Fibroblast of skin of abdomen (primary cell): ENCODE measurements around the gene USB1.

ENCODE experiments used
- DNase-seq: peaks from one replicate; pipeline ENCODE4 v3.0.0-alpha.2; 2013

Gene USB1

GRCh38 chr16:58035356-58036170 lies 34.4 kb downstream of the USB1 start:
- DNase-seq = no peak

- DNase-seq = no peak
These were observed 35.7 kb downstream of the USB1 start for GRCh38 chr16:58036943-58037342.

GRCh38 chr16:58037365-58038057 lies 36.3 kb downstream of the USB1 start:
- DNase-seq = no peak

GRCh38 chr16:58038219-58038641 lies 37.0 kb downstream of the USB1 start:
- no peak for DNase-seq

- no peak for DNase-seq
These were observed 38.8 kb downstream of the USB1 start for GRCh38 chr16:58039829-58040495.

GRCh38 chr16:58040496-58040846 lies 39.3 kb downstream of the USB1 start:
- DNase-seq = no peak

GRCh38 chr16:58040945-58041627 lies 39.9 kb downstream of the USB1 start:
- DNase-seq = no peak

GRCh38 chr16:58041628-58041955 lies 40.4 kb downstream of the USB1 start:
- no peak for DNase-seq

GRCh38 chr16:58042001-58042885 lies 41.0 kb downstream of the USB1 start:
- no peak for DNase-seq

GRCh38 chr16:58042886-58043515 lies 41.8 kb downstream of the USB1 start:
- DNase-seq = no peak

GRCh38 chr16:58043571-58044155 lies 42.5 kb downstream of the USB1 start:
- no peak for DNase-seq

GRCh38 chr16:58044266-58045019 lies 43.2 kb downstream of the USB1 start:
- no peak for DNase-seq

GRCh38 chr16:58045096-58045495 lies 43.9 kb downstream of the USB1 start:
- no peak for DNase-seq

GRCh38 chr16:58046054-58046881 lies 45.1 kb downstream of the USB1 start:
- no peak for DNase-seq

- no peak for DNase-seq
These were observed 45.7 kb downstream of the USB1 start for GRCh38 chr16:58046936-58047335.

GRCh38 chr16:58047557-58048348 lies 46.5 kb downstream of the USB1 start:
- no peak for DNase-seq

GRCh38 chr16:58048494-58049231 lies 47.5 kb downstream of the USB1 start:
- DNase-seq = no peak
